ENCODE data around the gene NPEPPS.

The NPEPPS gene

GRCh38 chr17:47644324-47644723 is 113.4 kb downstream of the NPEPPS start:
- ATAC-seq, result no peak
- no peak for TF ChIP-seq ZNF8 (CRISPR knock-in tag; IDR thresholded peaks at IDR 0.05)
- no peak for TF ChIP-seq CSRNP3 (CRISPR knock-in tag; IDR thresholded peaks at IDR 0.05)
- TF ChIP-seq, protein P1, sequence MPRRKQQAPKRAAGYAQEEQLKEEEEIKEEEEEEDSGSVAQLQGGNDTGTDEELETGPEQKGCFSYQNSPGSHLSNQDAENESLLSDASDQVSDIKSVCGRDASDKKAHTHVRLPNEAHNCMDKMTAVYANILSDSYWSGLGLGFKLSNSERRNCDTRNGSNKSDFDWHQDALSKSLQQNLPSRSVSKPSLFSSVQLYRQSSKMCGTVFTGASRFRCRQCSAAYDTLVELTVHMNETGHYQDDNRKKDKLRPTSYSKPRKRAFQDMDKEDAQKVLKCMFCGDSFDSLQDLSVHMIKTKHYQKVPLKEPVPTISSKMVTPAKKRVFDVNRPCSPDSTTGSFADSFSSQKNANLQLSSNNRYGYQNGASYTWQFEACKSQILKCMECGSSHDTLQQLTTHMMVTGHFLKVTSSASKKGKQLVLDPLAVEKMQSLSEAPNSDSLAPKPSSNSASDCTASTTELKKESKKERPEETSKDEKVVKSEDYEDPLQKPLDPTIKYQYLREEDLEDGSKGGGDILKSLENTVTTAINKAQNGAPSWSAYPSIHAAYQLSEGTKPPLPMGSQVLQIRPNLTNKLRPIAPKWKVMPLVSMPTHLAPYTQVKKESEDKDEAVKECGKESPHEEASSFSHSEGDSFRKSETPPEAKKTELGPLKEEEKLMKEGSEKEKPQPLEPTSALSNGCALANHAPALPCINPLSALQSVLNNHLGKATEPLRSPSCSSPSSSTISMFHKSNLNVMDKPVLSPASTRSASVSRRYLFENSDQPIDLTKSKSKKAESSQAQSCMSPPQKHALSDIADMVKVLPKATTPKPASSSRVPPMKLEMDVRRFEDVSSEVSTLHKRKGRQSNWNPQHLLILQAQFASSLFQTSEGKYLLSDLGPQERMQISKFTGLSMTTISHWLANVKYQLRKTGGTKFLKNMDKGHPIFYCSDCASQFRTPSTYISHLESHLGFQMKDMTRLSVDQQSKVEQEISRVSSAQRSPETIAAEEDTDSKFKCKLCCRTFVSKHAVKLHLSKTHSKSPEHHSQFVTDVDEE (CRISPR knock-in tag; IDR thresholded peaks at IDR 0.05), result no peak
- no peak for TF ChIP-seq ESRRG (CRISPR knock-in tag; IDR thresholded peaks at IDR 0.05)
- no peak for TF ChIP-seq PPARA (CRISPR knock-in tag; IDR thresholded peaks at IDR 0.05; ENCODE audit: borderline replicate concordance)
- no peak for TF ChIP-seq RARB (CRISPR knock-in tag; IDR thresholded peaks at IDR 0.05)

GRCh38 chr17:47649153-47649971 is 118.5 kb downstream of the NPEPPS start, which contains the start of gene KPNB1:
KPNB1 (plus strand) TSS chr17:47649919; CDS start chr17:47650245, 326 bp downstream.
- ATAC-seq, result peak; percentile 93
- peak; percentile 77 for TF ChIP-seq ESRRG (CRISPR knock-in tag; IDR thresholded peaks at IDR 0.05)
- TF ChIP-seq ZC3H10 (CRISPR knock-in tag; IDR thresholded peaks at IDR 0.05), result 0 out of 2 replicates have a peak, but pooled peaks have one; percentile 46
- TF ChIP-seq ZNF70 (CRISPR knock-in tag; IDR thresholded peaks at IDR 0.05), result peak; percentile 69; the same call in 1 of the 2 replicates
- no peak for TF ChIP-seq TOX (CRISPR knock-in tag; IDR thresholded peaks at IDR 0.05; ENCODE audit: borderline replicate concordance)
- no peak; the same call in 1 of the 2 replicates for TF ChIP-seq ARNTL (CRISPR knock-in tag; IDR thresholded peaks at IDR 0.05; ENCODE audit: borderline replicate concordance, low read depth)
- peak; percentile 77; the same call in 1 of the 2 replicates for TF ChIP-seq PATZ1 (CRISPR knock-in tag; IDR thresholded peaks at IDR 0.05; ENCODE audit: borderline replicate concordance)
- peak; percentile 15; the same call in 1 of the 2 replicates for TF ChIP-seq RARB (CRISPR knock-in tag; IDR thresholded peaks at IDR 0.05)
- TF ChIP-seq CSRNP3 (CRISPR knock-in tag; IDR thresholded peaks at IDR 0.05), result peak; percentile 82; the same call in 1 of the 2 replicates
- no peak for TF ChIP-seq TCF4 (CRISPR knock-in tag; IDR thresholded peaks at IDR 0.05; ENCODE audit: borderline replicate concordance)
- TF ChIP-seq OSR1 (CRISPR knock-in tag; IDR thresholded peaks at IDR 0.05), result no peak
- peak; percentile 97 for TF ChIP-seq ZNF565 (CRISPR knock-in tag; conservative IDR thresholded peaks at IDR 0.05; ENCODE audit: low read depth)
- TF ChIP-seq CREB5 (CRISPR knock-in tag; IDR thresholded peaks at IDR 0.05; ENCODE audit: low read depth), result no peak
- TF ChIP-seq GLIS3 (CRISPR knock-in tag; IDR thresholded peaks at IDR 0.05), result no peak
- peak; percentile 19; the same call in 1 of the 2 replicates for TF ChIP-seq ISL1 (CRISPR knock-in tag; IDR thresholded peaks at IDR 0.05)
- TF ChIP-seq ZNF8 (CRISPR knock-in tag; IDR thresholded peaks at IDR 0.05), result peak; percentile 26; the same call in 1 of the 2 replicates
- peak; percentile 93; the same call in 1 of the 2 replicates for TF ChIP-seq SNAI2 (CRISPR knock-in tag; IDR thresholded peaks at IDR 0.05)
- TF ChIP-seq ZFP30 (CRISPR knock-in tag; IDR thresholded peaks at IDR 0.05), result peak; percentile 74; the same call in 1 of the 2 replicates
- TF ChIP-seq, protein P1 (CRISPR knock-in tag; IDR thresholded peaks at IDR 0.05), result peak; percentile 98
- TF ChIP-seq ZFP3 (CRISPR knock-in tag; IDR thresholded peaks at IDR 0.05), result peak; percentile 80; the same call in 1 of the 2 replicates
- TF ChIP-seq POU6F1 (CRISPR knock-in tag; IDR thresholded peaks at IDR 0.05; ENCODE audit: borderline replicate concordance, low read depth), result peak; percentile 91; the same call in 1 of the 2 replicates
- peak; percentile 99 for TF ChIP-seq CSDC2 (CRISPR knock-in tag; IDR thresholded peaks at IDR 0.05)
- TF ChIP-seq BACH2 (CRISPR knock-in tag; IDR thresholded peaks at IDR 0.05; ENCODE audit: borderline replicate concordance), result peak; percentile 94
- TF ChIP-seq PPARA (CRISPR knock-in tag; IDR thresholded peaks at IDR 0.05; ENCODE audit: borderline replicate concordance), result peak; percentile 94
